Body of pancreas (tissue), 4 donors: ENCODE measurements around the gene NAV1. TPM values are rescaled to one million over a fixed set of nuclear protein-coding genes. Genes with fewer than 3 reads are reported as not detected.

Experiments
- ATAC-seq: fragments of 150-250 bp; one replicate; pipeline ENCODE4 v1.9.1; 2016
- DNase-seq, 4 donors: peaks; one replicate each; pipeline ENCODE4 v3.0.0-alpha.2; 2019
- H3K27ac ChIP-seq, 4 donors: fragments of 200-600 bp; sonication (generic); 1 replicate in 3 of 4; 2 replicates in 1 of 4; pipeline versions ENCODE4 v1.5.1 to v1.6.1; 2016 to 2019; ENCODE audit warnings: mild to moderate bottlenecking in 1 of 4, mixed read lengths in 1 of 4, moderate library complexity in 1 of 4
- H3K27me3 ChIP-seq, 2 donors: fragments of 200-600 bp; sonication (generic); one replicate each; pipeline ENCODE4 v1.6.0; 2016; ENCODE audit warnings: mild to moderate bottlenecking in 1 of 2
- H3K36me3 ChIP-seq, 2 donors: fragments of 200-600 bp; sonication (generic); replicated peaks in 1 of 2; 2 replicates each; pipeline ENCODE4 v1.5.1; 2016; ENCODE audit warnings: low read depth in 2 of 2; ENCODE audit not compliant: insufficient read depth in 1 of 2
- H3K4me1 ChIP-seq: fragments of 200-600 bp; sonication (generic); one replicate; pipeline ENCODE4 v1.6.0; 2016
- H3K4me3 ChIP-seq, 2 donors: fragments of 200-600 bp; sonication (generic); 1 replicate in 1 of 2; 2 replicates in 1 of 2; pipeline ENCODE4 v1.5.1; 2016 to 2019
- H3K9me3 ChIP-seq, 3 donors: fragments of 200-600 bp; sonication (generic); 1 replicate in 2 of 3; 2 replicates in 1 of 3; pipeline ENCODE4 v1.5.1; 2016
- POLR2A ChIP-seq, 3 donors: fragments of 450-650 bp; IDR thresholded peaks; one replicate each; pipeline ENCODE4 v1.6.1; 2016; ENCODE audit warnings: antibody characterized with exemption in 3 of 3, mild to moderate bottlenecking in 2 of 3
- WGBS, 2 donors: methylation state at CpG; one replicate each; pipeline ENCODE4 v1.1.5; 2017; 5-methylcytosine and 5-hydroxymethylcytosine counted together
- intact Hi-C: fragments of 100-400 bp; cut with DNase I; formaldehyde crosslinking; loops from one replicate; pipeline ENCODE4 v1.15.1; 2023
- total RNA-seq, 2 donors: library from RNA; depleted of rRNA; stranded (reverse); fragments of >200 nt; gene quantifications; one replicate each; pipeline ENCODE4 v1.1.0, GENCODE V29; 2016
- TF ChIP-seq, protein P1 (sequence below), 7 experiments: fragments of 450-650 bp in 4 of 7; fragments of 200-600 bp in 3 of 7; sonication (generic) in 3 of 7; IDR thresholded peaks; one replicate each; pipeline ENCODE4 v1.5.1; 2016 to 2019; ENCODE audit warnings: antibody characterized with exemption in 7 of 7

The NAV1 gene
- total RNA-seq, 2 donors from 2014 or later: 11.5 to 13.7 TPM

DNA sequence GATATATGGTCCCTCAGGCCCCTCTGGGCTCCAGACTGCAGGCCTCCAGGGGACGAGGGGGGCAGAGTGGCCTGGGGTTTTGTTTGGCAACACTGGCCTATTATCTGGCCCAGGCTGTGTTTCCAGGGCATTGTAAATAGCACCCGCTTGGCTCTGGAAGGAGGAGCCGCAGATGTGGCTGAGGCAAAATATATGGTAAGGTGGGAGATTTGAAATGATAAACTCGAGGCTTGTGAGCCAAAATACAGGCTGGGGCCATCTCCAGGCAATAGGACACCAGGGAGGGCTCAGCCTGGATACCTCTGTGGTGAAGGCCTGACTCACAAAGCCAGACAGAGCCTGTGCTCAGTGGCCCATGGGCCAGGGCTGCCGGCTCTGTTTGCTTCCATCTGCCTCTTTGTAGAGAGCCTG, 14.0 kb downstream of the NAV1 start:
- intact Hi-C loops: no loop called here
- no peak overlapping the region for H3K27ac ChIP-seq
- 58 to 78% methylated on average over 5 of the region's 5 CpGs for WGBS, 2 donors

DNA sequence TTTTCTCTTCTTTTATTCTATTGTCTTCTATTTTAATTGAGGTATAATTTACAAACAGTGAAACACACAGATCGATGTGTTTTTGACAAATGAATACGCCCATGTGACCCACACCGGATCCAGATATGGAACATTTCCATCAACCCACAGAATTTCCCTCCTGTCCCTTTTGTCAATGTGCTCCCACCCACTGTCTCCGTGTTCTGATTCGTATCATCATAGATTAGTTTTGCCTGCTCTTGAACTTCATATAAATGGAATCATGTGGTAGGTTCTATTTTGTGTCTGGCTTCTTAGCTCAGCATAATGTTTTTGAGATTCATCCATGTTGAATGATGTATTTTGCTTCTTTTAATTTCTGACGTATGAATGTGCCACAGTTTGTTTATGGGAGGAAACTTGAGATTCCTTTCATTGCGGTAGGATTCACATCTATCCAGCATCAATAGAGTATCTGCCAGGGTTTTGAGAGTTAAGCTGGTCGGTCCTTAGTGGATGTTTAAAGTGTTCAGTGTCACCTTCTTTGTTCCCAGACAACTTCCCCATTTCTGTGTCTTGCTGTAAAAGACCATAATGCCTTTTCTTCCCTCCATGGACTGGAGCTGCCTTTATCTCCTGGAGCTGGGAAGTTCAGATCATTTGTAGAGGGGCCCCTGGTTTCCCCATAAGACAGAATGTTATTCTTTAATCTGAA, 14.7 kb downstream of the NAV1 start:
- no peak for DNase-seq
- peaks cover 4% of the 10 kb centered on the region for H3K4me1 ChIP-seq
- H3K27me3 ChIP-seq: no peaks in the 10 kb centered on the region
- no peaks in the 10 kb centered on the region for H3K36me3 ChIP-seq
- TF ChIP-seq POLR2A (IDR thresholded peaks at IDR 0.05): no peak
- TF ChIP-seq, protein P1, sequence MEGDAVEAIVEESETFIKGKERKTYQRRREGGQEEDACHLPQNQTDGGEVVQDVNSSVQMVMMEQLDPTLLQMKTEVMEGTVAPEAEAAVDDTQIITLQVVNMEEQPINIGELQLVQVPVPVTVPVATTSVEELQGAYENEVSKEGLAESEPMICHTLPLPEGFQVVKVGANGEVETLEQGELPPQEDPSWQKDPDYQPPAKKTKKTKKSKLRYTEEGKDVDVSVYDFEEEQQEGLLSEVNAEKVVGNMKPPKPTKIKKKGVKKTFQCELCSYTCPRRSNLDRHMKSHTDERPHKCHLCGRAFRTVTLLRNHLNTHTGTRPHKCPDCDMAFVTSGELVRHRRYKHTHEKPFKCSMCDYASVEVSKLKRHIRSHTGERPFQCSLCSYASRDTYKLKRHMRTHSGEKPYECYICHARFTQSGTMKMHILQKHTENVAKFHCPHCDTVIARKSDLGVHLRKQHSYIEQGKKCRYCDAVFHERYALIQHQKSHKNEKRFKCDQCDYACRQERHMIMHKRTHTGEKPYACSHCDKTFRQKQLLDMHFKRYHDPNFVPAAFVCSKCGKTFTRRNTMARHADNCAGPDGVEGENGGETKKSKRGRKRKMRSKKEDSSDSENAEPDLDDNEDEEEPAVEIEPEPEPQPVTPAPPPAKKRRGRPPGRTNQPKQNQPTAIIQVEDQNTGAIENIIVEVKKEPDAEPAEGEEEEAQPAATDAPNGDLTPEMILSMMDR (IDR thresholded peaks at IDR 0.05): no peak
- H3K27ac ChIP-seq: no peak overlapping the region
- H3K4me3 ChIP-seq: no peak overlapping the region
- 58 to 65% methylated on average over 8 of the region's 8 CpGs for WGBS, 2 donors
- ATAC-seq: no peak
- intact Hi-C loops: no loop called here
- no peaks in the 10 kb centered on the region for H3K9me3 ChIP-seq

More for the DNA sequence above, 14.0 kb downstream of the NAV1 start:
- no peak for ATAC-seq
- peaks cover 4% of the 10 kb centered on the region for H3K4me1 ChIP-seq
- H3K36me3 ChIP-seq: no peaks in the 10 kb centered on the region
- DNase-seq: no peak
- TF ChIP-seq POLR2A (IDR thresholded peaks at IDR 0.05): no peak
- TF ChIP-seq, protein P1 (IDR thresholded peaks at IDR 0.05): no peak
- no peaks in the 10 kb centered on the region for H3K9me3 ChIP-seq
- no peak overlapping the region for H3K4me3 ChIP-seq
- no peaks in the 10 kb centered on the region for H3K27me3 ChIP-seq

DNA sequence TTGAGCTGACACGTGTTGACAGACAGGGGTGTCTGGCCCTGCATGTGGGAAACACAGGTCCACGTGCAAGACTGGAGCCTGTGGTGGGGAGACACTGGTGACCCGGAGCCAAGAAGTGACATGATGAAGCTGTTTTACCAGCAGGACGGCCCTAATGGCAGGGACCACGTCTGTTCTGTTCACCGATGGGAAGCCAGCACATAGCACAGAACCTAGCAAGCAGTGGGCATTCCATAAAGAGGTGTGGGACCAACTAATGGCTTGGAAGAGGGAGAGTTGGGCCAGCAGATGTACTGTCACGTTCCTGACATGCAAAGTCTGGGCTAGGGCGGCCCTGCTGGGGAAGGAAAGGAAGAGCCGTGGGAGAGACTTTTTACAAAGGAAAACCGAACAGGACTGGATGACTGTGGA, 15.3 kb downstream of the NAV1 start:
- Histone ChIP-seq H3K27me3 (no peaks in the 10 kb centered on the region), H3K27ac (no peak overlapping the region), H3K36me3 (no peaks in the 10 kb centered on the region), H3K4me1 (peaks cover 4% of the 10 kb centered on the region), H3K4me3 (no peak overlapping the region), H3K9me3 (no peaks in the 10 kb centered on the region)
- TF ChIP-seq POLR2A (IDR thresholded peaks at IDR 0.05): no peak
- TF ChIP-seq, protein P1 (IDR thresholded peaks at IDR 0.05): no peak
- ATAC-seq (no peak), DNase-seq (no peak)
- intact Hi-C loops: no loop called here
- 68 to 72% methylated on average over 10 of the region's 10 CpGs for WGBS, 2 donors

DNA sequence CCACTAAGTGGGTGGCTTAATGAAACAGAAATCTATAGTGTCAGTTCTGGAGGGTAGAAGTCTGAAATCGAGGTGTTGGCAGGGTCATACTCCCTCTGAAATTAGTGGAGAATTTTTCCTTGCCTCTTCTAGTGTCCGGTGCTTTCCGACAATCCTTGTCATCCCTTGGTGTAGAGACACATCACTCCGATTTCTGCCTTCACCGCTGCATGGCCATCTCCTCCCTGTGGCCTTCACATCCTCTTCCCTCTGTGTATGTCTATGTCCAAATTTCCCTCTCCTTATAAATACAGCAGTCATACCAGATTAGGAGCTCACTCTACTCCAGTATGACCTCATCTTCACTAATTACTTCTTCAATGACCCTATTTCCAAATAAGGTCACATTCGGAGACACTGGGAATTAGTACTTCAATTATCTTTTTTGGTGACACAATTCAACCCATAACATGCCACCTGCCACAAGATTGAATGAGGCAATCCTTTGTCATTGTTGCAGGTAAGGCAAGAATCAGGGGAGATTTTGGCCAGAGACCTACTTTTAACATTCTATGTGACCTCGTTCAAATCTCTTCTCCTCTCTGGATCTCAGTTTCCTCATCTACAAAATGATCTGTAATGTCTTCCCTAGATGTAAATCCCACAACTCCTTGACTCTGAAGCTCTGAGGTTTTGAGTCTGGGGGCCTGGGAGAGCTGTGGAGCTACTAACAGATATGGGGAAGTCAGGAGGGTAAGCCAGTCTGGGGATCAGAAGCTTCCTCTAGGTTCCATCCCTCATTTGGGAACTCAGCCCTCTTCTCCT, 16.1 kb downstream of the NAV1 start:
- Histone ChIP-seq H3K9me3 (no peaks in the 10 kb centered on the region), H3K4me3 (no peak overlapping the region), H3K27ac (no peak overlapping the region), H3K27me3 (no peaks in the 10 kb centered on the region), H3K4me1 (peaks cover 9% of the 10 kb centered on the region), H3K36me3 (no peaks in the 10 kb centered on the region)
- 77 to 83% methylated on average over 7 of the region's 7 CpGs for WGBS, 2 donors
- DNase-seq (no peak), ATAC-seq (no peak)
- TF ChIP-seq, protein P1 (IDR thresholded peaks at IDR 0.05): no peak
- TF ChIP-seq POLR2A (IDR thresholded peaks at IDR 0.05): no peak
- intact Hi-C loops: loop anchor here (5.0 kb wide), 1 partner anchor 232 kb away; no protein-coding TSS in a partner anchor
